DOHH2 (cell line): ENCODE measurements around the gene DCUN1D3.

ENCODE experiments used
- H3F3A ChIP-seq: fragments of 200-600 bp; sonication (generic), shearing (Covaris generic); 2 replicates; pipeline ENCODE4 v1.6.0; 2016; ENCODE audit warnings: antibody characterized with exemption, mild to moderate bottlenecking; ENCODE audit not compliant: control insufficient read depth, insufficient read depth
- H3K27ac ChIP-seq: fragments of 200-600 bp; sonication (generic); 2 replicates; pipeline ENCODE4 v1.5.1; 2014; ENCODE audit warnings: low read depth, mild to moderate bottlenecking, low read length, moderate library complexity
- H3K27me3 ChIP-seq: fragments of 200-600 bp; sonication (generic); 2 replicates; pipeline ENCODE4 v1.6.1; 2014; ENCODE audit warnings: mild to moderate bottlenecking, low read length, mixed read lengths; ENCODE audit not compliant: control insufficient read depth
- H3K36me3 ChIP-seq: fragments of 200-600 bp; sonication (generic); 2 replicates; pipeline ENCODE4 v1.6.1; 2014; ENCODE audit warnings: mild to moderate bottlenecking, low read length, moderate library complexity, mixed read lengths; ENCODE audit not compliant: control insufficient read depth
- H3K4me1 ChIP-seq: fragments of 200-600 bp; sonication (generic); 2 replicates; pipeline ENCODE4 v1.6.1; 2014; ENCODE audit warnings: mild to moderate bottlenecking, low read length, mixed read lengths; ENCODE audit not compliant: control insufficient read depth
- H3K4me2 ChIP-seq: fragments of 200-600 bp; sonication (generic); 2 replicates; pipeline ENCODE4 v1.6.0; 2014; ENCODE audit warnings: mild to moderate bottlenecking, low read length, moderate library complexity
- H3K4me3 ChIP-seq: fragments of 200-600 bp; sonication (generic); 2 replicates; pipeline ENCODE4 v1.5.1; 2014; ENCODE audit warnings: mild to moderate bottlenecking, low read length, mixed read lengths
- H3K79me2 ChIP-seq: fragments of 200-600 bp; sonication (generic); 2 replicates; pipeline ENCODE4 v1.6.1; 2014; ENCODE audit warnings: mild to moderate bottlenecking, low read length, mixed read lengths; ENCODE audit not compliant: control insufficient read depth
- H3K9me2 ChIP-seq: fragments of 200-600 bp; sonication (generic); replicated peaks from 2 replicates; pipeline ENCODE4 v1.6.1; 2014; ENCODE audit warnings: mild to moderate bottlenecking, low read length, mixed read lengths; ENCODE audit not compliant: control insufficient read depth
- H3K9me3 ChIP-seq: fragments of 200-600 bp; sonication (generic); 2 replicates; pipeline ENCODE4 v1.6.1; 2014; ENCODE audit warnings: antibody characterized with exemption, low read length, mixed read lengths; ENCODE audit not compliant: control insufficient read depth, insufficient read depth
- H4K20me1 ChIP-seq: fragments of 200-600 bp; sonication (generic); 2 replicates; pipeline ENCODE4 v1.6.0; 2014; ENCODE audit warnings: low read depth, mild to moderate bottlenecking, antibody characterized with exemption, low read length, moderate library complexity; ENCODE audit not compliant: control insufficient read depth, insufficient read depth
- EZH2phosphoT487 ChIP-seq: fragments of 200-600 bp; sonication (generic); IDR thresholded peaks from 2 replicates; pipeline ENCODE4 v1.6.1; 2017; ENCODE audit warnings: borderline replicate concordance, mild to moderate bottlenecking, antibody characterized with exemption, low read length, moderate library complexity, mixed read lengths
- TF ChIP-seq, protein P1 (sequence below): fragments of 200-600 bp; sonication (generic); IDR thresholded peaks from one replicate; pipeline ENCODE4 v1.5.1; 2014; ENCODE audit warnings: antibody characterized with exemption, mild to moderate bottlenecking, low read depth, low read length; ENCODE audit not compliant: poor library complexity, severe bottlenecking

The DCUN1D3 gene

DNA sequence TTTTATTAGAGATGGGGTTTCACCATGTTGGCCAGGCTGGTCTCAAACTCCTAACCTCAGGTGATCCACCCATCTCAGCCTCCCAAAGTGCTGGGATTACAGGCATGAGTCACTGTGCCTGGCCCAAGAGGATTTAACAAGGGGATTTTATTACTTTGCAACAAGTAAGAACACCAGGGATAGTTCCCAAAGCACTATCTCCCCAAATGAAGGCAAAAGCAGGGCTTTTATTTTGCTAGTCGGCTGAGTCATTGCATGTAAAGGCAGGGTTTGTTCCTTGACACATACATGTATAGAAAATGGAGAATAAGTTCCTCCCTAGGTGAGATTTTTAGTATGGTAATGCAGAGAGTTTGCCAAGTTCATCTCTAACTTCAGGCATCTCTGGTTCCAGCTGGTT is 69.8 kb downstream of the DCUN1D3 start:
- Histone ChIP-seq H3K27me3 (no peaks in the 10 kb centered on the region), H3K9me3 (no peaks in the 10 kb centered on the region), H3K4me2 (no peak overlapping the region), H3K4me3 (no peak overlapping the region), H3K36me3 (peaks cover 26% of the 10 kb centered on the region), H3K79me2 (no peaks in the 10 kb centered on the region), H3K4me1 (no peaks in the 10 kb centered on the region), H3K9me2 (no peaks in the 10 kb centered on the region), H4K20me1 (no peaks in the 10 kb centered on the region), H3K27ac (no peak overlapping the region), H3F3A (no peaks in the 10 kb centered on the region)
- TF ChIP-seq EZH2phosphoT487, result no peak
- TF ChIP-seq, protein P1, sequence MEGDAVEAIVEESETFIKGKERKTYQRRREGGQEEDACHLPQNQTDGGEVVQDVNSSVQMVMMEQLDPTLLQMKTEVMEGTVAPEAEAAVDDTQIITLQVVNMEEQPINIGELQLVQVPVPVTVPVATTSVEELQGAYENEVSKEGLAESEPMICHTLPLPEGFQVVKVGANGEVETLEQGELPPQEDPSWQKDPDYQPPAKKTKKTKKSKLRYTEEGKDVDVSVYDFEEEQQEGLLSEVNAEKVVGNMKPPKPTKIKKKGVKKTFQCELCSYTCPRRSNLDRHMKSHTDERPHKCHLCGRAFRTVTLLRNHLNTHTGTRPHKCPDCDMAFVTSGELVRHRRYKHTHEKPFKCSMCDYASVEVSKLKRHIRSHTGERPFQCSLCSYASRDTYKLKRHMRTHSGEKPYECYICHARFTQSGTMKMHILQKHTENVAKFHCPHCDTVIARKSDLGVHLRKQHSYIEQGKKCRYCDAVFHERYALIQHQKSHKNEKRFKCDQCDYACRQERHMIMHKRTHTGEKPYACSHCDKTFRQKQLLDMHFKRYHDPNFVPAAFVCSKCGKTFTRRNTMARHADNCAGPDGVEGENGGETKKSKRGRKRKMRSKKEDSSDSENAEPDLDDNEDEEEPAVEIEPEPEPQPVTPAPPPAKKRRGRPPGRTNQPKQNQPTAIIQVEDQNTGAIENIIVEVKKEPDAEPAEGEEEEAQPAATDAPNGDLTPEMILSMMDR, result no peak

DNA sequence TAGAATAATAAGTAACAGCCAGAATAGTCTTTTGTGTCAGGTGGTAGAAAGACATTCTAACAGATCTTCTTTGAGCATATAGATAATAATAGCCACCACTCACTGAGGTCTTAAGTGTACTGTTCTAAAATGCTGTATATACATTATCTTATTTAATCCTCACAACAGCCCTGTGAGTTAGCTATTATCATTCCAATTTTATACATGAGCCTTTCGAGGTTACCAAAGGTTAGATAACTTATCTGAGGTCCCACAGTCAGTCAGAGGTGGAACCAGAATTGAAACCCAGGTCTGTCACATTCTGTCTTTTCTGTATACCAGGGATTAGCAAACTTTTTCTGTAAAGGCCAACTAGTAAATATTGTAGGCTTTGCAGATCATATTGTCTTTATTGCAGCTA is 70.6 kb downstream of the DCUN1D3 start:
- no peak overlapping the region for H3K4me3 ChIP-seq
- H3K36me3 ChIP-seq, result peaks cover 23% of the 10 kb centered on the region
- H3K27ac ChIP-seq, result no peak overlapping the region
- no peaks in the 10 kb centered on the region for H3K4me1 ChIP-seq
- H4K20me1 ChIP-seq, result no peaks in the 10 kb centered on the region
- no peak overlapping the region for H3K4me2 ChIP-seq
- H3K9me3 ChIP-seq, result no peaks in the 10 kb centered on the region
- H3F3A ChIP-seq, result no peaks in the 10 kb centered on the region
- TF ChIP-seq, protein P1, result no peak
- no peak for TF ChIP-seq EZH2phosphoT487
- no peaks in the 10 kb centered on the region for H3K79me2 ChIP-seq
- no peaks in the 10 kb centered on the region for H3K27me3 ChIP-seq
- H3K9me2 ChIP-seq, result no peaks in the 10 kb centered on the region

DNA sequence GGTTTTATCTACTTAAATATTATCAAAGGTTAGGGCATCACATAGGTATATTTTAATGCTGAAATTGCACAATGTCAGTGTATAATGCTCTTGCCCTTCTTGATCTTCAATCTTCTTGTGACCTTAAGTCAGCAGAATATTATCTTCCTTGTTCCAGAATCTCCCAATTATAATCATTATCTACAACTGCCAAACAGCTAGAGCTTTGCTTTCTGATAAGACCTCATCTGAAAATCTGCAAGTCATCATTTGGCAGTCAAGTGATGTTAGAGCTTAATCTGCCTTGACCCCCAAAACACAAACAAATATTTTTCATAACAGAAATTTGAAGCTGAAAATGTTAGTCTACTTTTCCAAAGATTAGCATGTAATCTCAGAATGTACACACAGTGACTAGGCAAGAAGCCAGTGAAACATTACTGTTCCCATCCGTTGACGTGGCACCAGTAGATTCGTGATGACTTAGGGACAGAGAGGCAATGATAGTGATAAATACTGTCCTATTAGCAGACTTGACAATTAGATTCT is 74.1 kb downstream of the DCUN1D3 start:
- no peaks in the 10 kb centered on the region for H3K9me2 ChIP-seq
- peaks cover 24% of the 10 kb centered on the region for H3K36me3 ChIP-seq
- H3K4me2 ChIP-seq, result no peak overlapping the region

More for the DNA sequence above, 74.1 kb downstream of the DCUN1D3 start:
- H3K79me2 ChIP-seq, result no peaks in the 10 kb centered on the region
- no peaks in the 10 kb centered on the region for H3F3A ChIP-seq
- H4K20me1 ChIP-seq, result no peaks in the 10 kb centered on the region
- no peak overlapping the region for H3K4me3 ChIP-seq
- no peaks in the 10 kb centered on the region for H3K27me3 ChIP-seq
- no peaks in the 10 kb centered on the region for H3K9me3 ChIP-seq
- no peaks in the 10 kb centered on the region for H3K4me1 ChIP-seq
- H3K27ac ChIP-seq, result no peak overlapping the region
- TF ChIP-seq, protein P1, result no peak
- no peak for TF ChIP-seq EZH2phosphoT487
